HUES48 (cell line): ENCODE data around the gene WNK4.
"Not testable (repeated sequence)": the region's sequence is repeated elsewhere in the genome, so short reads cannot be mapped to it uniquely, and the experiment has no call there.

Experiments
- H3K27ac ChIP-seq: one replicate; pipeline ENCODE4 v1.7.0; 2013; ENCODE audit warnings: low read depth, low read length, inconsistent platforms
- H3K27me3 ChIP-seq: 2 replicates; pipeline ENCODE4 v1.6.1; 2013; ENCODE audit warnings: mild to moderate bottlenecking, low read length; ENCODE audit not compliant: control insufficient read depth, insufficient read depth
- H3K36me3 ChIP-seq: 2 replicates; pipeline ENCODE4 v1.6.1; 2013; ENCODE audit warnings: low read length; ENCODE audit not compliant: control insufficient read depth, insufficient read depth
- H3K4me1 ChIP-seq: 2 replicates; pipeline ENCODE4 v1.6.1; 2013; ENCODE audit warnings: mild to moderate bottlenecking, low read length; ENCODE audit not compliant: control insufficient read depth, insufficient read depth
- H3K4me3 ChIP-seq: 2 replicates; pipeline ENCODE4 v1.5.1; 2013; ENCODE audit warnings: mild to moderate bottlenecking, low read depth, low read length
- H3K9ac ChIP-seq: 2 replicates; pipeline ENCODE4 v1.6.1; 2013; ENCODE audit warnings: mild to moderate bottlenecking, low read depth, low read length, moderate library complexity
- H3K9me3 ChIP-seq: 2 replicates; pipeline ENCODE4 v1.6.1; 2013; ENCODE audit warnings: low read length; ENCODE audit not compliant: control insufficient read depth, insufficient read depth

Gene WNK4

GRCh38 chr17:42751628-42752027 lies 28.8 kb upstream of the WNK4 start:
- Histone ChIP-seq H3K36me3 (no peaks in the 10 kb centered on the region), H3K9me3 (no peaks in the 10 kb centered on the region), H3K4me1 (no peaks in the 10 kb centered on the region), H3K9ac (no peak overlapping the region), H3K27me3 (no peaks in the 10 kb centered on the region; the same call in 1 of the 2 replicates), H3K4me3 (no peak overlapping the region), H3K27ac (no peak overlapping the region)

GRCh38 chr17:42754782-42755181 lies 25.6 kb upstream of the WNK4 start:
- Histone ChIP-seq H3K4me1 (no peaks in the 10 kb centered on the region), H3K27me3 (peaks cover 4% of the 10 kb centered on the region), H3K4me3 (no peak overlapping the region), H3K9me3 (no peaks in the 10 kb centered on the region), H3K9ac (no peak overlapping the region), H3K27ac (no peak overlapping the region), H3K36me3 (no peaks in the 10 kb centered on the region)

- no peaks in the 10 kb centered on the region for H3K36me3 ChIP-seq
- peaks cover 30% of the 10 kb centered on the region for H3K27me3 ChIP-seq
- H3K9me3 ChIP-seq: no peaks in the 10 kb centered on the region
- H3K27ac ChIP-seq: no peak overlapping the region
- peak overlapping the region; percentile 70 for H3K4me3 ChIP-seq
- no peak overlapping the region for H3K9ac ChIP-seq
- peaks cover 10% of the 10 kb centered on the region for H3K4me1 ChIP-seq
These were observed 20.3 kb upstream of the WNK4 start for GRCh38 chr17:42759982-42760651.

GRCh38 chr17:42760652-42761581 lies 19.5 kb upstream of the WNK4 start, which contains the start of gene RAMP2:
TSS of gene RAMP2 (plus strand) at chr17:42761227. CDS start at chr17:42761262, 35 bp downstream.
- Histone ChIP-seq H3K9ac (peak within 1 kb of the TSS; percentile 52; the same call in 1 of the 2 replicates), H3K36me3 (no peaks in the 10 kb centered on the region), H3K27ac (no peak within 1 kb of the TSS), H3K27me3 (peaks cover 30% of the 10 kb centered on the region), H3K4me1 (peaks cover 10% of the 10 kb centered on the region), H3K9me3 (no peaks in the 10 kb centered on the region), H3K4me3 (peak within 1 kb of the TSS; percentile 70)

GRCh38 chr17:42761638-42762037 lies 18.8 kb upstream of the WNK4 start:
- Histone ChIP-seq H3K27me3 (peaks cover 30% of the 10 kb centered on the region), H3K4me3 (peak overlapping the region; percentile 70; the same call in 1 of the 2 replicates), H3K27ac (no peak overlapping the region), H3K9me3 (no peaks in the 10 kb centered on the region), H3K9ac (no peak overlapping the region), H3K36me3 (no peaks in the 10 kb centered on the region), H3K4me1 (peaks cover 10% of the 10 kb centered on the region)

- H3K4me3 ChIP-seq: no peak overlapping the region
- H3K36me3 ChIP-seq: no peaks in the 10 kb centered on the region
- H3K27ac ChIP-seq: no peak overlapping the region
- no peaks in the 10 kb centered on the region for H3K9me3 ChIP-seq
- peaks cover 6% of the 10 kb centered on the region for H3K4me1 ChIP-seq
- peaks cover 14% of the 10 kb centered on the region for H3K27me3 ChIP-seq
- no peak overlapping the region for H3K9ac ChIP-seq
These were observed 14.3 kb upstream of the WNK4 start for GRCh38 chr17:42766124-42766523.

GRCh38 chr17:42767512-42767911 lies 12.9 kb upstream of the WNK4 start:
- Histone ChIP-seq H3K27ac (no peak overlapping the region), H3K9me3 (no peaks in the 10 kb centered on the region), H3K36me3 (no peaks in the 10 kb centered on the region), H3K27me3 (peaks cover under 1% of the 10 kb centered on the region; the same call in 1 of the 2 replicates), H3K9ac (no peak overlapping the region), H3K4me1 (peaks cover 6% of the 10 kb centered on the region), H3K4me3 (no peak overlapping the region)

GRCh38 chr17:42768006-42768405 lies 12.4 kb upstream of the WNK4 start:
- H3K9ac ChIP-seq, H3K9me3 ChIP-seq, H3K4me1 ChIP-seq, H3K4me3 ChIP-seq, H3K36me3 ChIP-seq, H3K27ac ChIP-seq, H3K27me3 ChIP-seq: not testable (repeated sequence)

GRCh38 chr17:42769964-42770363 lies 10.4 kb upstream of the WNK4 start:
- not testable (repeated sequence) for H3K36me3 ChIP-seq, H3K9me3 ChIP-seq, H3K4me3 ChIP-seq, H3K27ac ChIP-seq, H3K9ac ChIP-seq, H3K4me1 ChIP-seq, H3K27me3 ChIP-seq

GRCh38 chr17:42772945-42773289 lies 7.5 kb upstream of the WNK4 start:
- Histone ChIP-seq H3K36me3 (peaks cover 33% of the 10 kb centered on the region), H3K27ac (peak overlapping the region; percentile 51), H3K9me3 (no peaks in the 10 kb centered on the region), H3K27me3 (no peaks in the 10 kb centered on the region), H3K4me3 (peak overlapping the region; percentile 75), H3K4me1 (no peaks in the 10 kb centered on the region), H3K9ac (peak overlapping the region; percentile 65; the same call in 1 of the 2 replicates)
